ENCODE data around the gene MERTK.

MERTK gene

DNA sequence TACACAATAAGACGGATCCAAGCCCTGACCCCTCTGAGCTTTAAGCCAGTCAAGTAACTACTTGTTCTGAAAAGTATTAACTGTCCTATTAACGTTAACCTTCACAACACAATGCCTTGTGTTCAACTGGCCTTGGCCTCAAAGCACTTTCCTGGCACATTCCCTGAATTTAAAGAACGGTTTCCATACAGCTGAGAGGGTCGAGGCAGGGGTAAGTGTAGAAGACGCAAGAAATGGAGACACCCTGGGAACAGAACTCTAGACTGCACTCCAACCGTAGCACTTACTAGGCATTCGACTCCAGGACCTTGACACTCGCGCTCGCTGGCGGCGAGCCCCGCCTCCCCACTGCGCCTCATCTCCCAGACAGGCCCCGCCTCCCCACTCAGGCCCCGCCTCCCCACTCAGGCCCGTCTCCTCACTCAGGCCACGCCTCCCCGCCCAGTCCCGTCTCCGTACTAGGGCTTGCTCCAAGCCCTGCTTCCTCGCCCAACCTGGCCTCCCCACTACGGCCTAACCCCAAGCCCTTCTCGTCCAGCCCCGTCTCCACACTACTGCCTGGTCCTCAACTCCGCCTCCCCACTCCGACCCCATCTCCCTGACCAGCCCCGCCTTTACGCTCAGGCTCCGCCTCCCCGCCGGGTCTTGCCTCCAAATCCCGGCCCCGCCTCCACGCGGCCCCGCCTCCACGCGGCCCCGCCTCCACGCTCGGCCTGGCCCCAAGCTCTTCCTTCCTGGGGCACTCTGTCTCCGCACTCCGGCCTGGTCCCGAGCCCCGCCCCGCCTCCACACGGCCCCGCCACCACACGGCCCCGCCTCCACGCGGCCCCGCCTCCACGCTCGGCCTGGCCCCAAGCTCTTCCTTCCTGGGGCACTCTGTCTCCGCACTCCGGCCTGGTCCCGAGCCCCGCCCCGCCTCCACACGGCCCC lies 155.8 kb downstream of the MERTK start:
- in situ Hi-C loops (cut with HindIII; ENCODE audit: low sequenced_read_pairs): no loop called here
- H3K4me3 ChIP-seq (ENCODE audit: low read depth, low read length): peak overlapping the region; percentile 70
- TF ChIP-seq, protein P1, sequence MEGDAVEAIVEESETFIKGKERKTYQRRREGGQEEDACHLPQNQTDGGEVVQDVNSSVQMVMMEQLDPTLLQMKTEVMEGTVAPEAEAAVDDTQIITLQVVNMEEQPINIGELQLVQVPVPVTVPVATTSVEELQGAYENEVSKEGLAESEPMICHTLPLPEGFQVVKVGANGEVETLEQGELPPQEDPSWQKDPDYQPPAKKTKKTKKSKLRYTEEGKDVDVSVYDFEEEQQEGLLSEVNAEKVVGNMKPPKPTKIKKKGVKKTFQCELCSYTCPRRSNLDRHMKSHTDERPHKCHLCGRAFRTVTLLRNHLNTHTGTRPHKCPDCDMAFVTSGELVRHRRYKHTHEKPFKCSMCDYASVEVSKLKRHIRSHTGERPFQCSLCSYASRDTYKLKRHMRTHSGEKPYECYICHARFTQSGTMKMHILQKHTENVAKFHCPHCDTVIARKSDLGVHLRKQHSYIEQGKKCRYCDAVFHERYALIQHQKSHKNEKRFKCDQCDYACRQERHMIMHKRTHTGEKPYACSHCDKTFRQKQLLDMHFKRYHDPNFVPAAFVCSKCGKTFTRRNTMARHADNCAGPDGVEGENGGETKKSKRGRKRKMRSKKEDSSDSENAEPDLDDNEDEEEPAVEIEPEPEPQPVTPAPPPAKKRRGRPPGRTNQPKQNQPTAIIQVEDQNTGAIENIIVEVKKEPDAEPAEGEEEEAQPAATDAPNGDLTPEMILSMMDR (IDR thresholded peaks at IDR 0.05; ENCODE audit: low read depth, low read length): no peak
- DNase-seq (ENCODE audit: low read depth, low spot score): peak; percentile 98

DNA sequence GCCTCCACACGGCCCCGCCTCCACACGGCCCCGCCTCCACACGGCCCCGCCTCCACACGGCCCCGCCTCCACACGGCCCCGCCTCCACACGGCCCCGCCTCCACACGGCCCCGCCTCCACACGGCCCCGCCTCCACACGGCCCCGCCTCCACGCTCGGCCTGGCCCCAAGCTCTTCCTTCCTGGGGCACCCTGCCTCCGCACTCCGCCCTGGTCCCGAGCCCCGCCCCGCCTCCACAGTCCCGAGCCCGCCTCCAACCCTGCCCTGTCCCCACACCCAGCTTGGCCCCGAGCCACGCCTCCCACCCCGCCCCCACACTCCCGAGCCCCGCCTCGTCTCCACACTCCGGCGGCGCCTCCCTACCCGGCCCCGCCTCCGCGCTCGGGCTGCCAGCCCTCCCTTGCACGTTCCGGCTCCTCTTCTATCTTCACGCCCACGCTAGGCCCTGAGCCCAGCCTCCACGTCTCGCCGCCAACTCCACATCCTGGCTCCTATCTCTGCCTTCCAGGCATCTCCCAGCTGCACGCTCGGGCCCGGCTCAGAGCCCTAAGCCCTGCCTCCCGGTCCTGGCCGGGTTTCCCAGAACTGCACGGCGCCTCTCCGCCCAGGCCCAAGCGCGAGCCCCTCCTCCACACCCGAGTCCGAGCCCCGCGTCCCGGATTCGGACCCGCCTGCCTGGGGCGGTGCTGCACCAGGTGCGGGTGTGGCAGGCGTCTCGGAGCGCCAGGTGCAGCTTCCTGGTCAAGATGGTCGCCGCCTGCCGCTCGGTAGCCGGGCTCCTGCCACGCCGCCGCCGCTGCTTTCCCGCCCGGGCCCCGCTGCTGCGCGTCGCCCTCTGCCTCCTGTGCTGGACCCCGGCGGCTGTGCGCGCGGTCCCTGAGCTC lies 156.7 kb downstream of the MERTK start, which contains the start of gene TMEM87B:
TMEM87B (plus strand) TSS at position 423 of the 883 bp plus-strand sequence; CDS start at position 746, 323 bp downstream.
- TF ChIP-seq, protein P1 (IDR thresholded peaks at IDR 0.05; ENCODE audit: low read depth, low read length): no peak
- in situ Hi-C loops (cut with HindIII; ENCODE audit: low sequenced_read_pairs): no loop called here
- peak within 1 kb of the TSS; percentile 91 for H3K4me3 ChIP-seq (ENCODE audit: low read depth, low read length)
- DNase-seq (ENCODE audit: low read depth, low spot score): peak; percentile 99

DNA sequence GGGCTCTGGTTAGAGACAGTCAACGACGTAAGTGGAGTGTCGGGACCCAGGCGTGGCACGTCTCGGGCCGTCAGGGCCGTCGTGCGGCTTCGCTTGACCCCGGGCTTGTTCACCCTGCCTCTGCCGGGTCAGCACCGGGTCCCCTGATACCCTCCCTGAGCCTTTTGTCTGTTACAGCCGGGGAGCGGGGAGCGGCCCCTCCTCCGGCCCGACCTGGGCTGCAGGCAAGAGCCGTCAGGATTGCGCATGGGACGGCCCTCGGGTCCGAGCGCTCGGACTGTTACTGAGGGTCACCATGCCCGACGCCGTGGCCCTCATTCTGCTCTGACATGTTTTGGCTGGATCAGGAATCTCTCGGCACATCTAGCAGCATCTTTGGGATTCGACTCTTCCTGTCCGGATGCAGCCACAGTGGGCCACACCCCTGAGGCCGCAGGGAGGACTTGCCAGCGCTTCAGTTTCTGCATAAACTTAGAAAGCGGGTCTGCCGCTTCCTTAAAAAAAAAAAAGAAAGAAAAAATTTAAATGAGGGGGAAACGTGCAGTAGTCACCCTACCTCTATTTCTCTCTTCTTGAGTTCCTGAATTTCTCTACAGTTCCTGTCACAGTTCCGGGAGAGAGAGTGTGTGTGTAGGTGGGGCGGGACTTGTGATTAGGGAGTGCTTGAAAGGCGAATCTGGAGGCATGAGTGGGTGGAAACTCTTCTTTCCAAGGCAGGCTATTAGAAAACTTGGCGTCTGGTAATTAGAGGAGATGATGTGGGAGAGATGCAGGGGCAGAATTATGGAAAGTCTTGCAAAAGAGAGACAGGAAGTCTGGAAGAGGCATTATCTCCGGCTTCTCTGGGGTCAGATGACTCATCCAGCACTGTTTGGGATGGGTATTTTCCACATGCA lies 157.6 kb downstream of the MERTK start:
- H3K4me3 ChIP-seq (ENCODE audit: low read depth, low read length): peak overlapping the region; percentile 91
- DNase-seq (ENCODE audit: low read depth, low spot score): peak; percentile 89
- TF ChIP-seq, protein P1 (IDR thresholded peaks at IDR 0.05; ENCODE audit: low read depth, low read length): no peak
- in situ Hi-C loops (cut with HindIII; ENCODE audit: low sequenced_read_pairs): no loop called here

DNA sequence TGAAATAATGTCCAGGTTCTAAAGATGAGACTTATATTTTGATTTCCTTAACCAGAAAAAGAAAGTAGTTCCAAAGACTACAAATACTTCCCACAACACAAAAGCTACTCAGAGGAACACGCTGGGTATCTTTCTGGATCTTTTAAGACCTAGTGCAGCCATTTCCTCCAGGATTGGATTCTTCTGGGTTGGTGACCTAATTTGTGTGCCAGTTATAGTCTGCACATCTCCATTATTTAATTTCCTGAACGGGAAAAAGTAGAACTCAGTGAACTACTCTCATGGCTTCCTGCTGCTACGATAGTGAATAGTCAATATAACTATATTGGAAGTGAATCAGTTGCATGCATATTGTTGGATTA lies 158.2 kb downstream of the MERTK start:
- peak overlapping the region; percentile 91 for H3K4me3 ChIP-seq (ENCODE audit: low read depth, low read length)
- TF ChIP-seq, protein P1 (IDR thresholded peaks at IDR 0.05; ENCODE audit: low read depth, low read length): no peak
- DNase-seq (ENCODE audit: low read depth, low spot score): no peak
- in situ Hi-C loops (cut with HindIII; ENCODE audit: low sequenced_read_pairs): no loop called here

DNA sequence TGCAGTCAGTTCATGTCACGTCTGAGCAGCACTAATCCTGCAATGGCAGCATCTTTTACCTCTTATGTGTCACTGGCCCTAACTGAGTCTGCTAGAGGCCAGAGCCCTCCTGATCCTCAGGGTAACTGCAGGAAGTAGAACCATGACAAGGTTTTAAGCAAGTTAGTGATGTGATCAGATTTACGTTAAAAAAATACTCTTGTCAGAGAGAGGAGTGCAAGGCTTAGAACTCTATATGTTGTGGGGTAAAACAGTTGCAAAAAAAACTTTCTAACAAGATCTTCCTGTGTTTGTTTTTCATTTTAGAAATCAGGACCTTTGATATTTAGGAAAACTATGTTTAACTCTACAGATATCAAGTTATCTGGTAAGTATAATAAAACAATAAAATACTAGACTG lies 161.3 kb downstream of the MERTK start:
- no peak overlapping the region for H3K4me3 ChIP-seq (ENCODE audit: low read depth, low read length)
- TF ChIP-seq, protein P1 (IDR thresholded peaks at IDR 0.05; ENCODE audit: low read depth, low read length): no peak
- DNase-seq (ENCODE audit: low read depth, low spot score): no peak
- in situ Hi-C loops (cut with HindIII; ENCODE audit: low sequenced_read_pairs): no loop called here

Measured in astrocyte of the spinal cord (primary cell).